Measurements from ENCODE around the gene IL2RA. TPM values are rescaled to one million over a fixed set of nuclear protein-coding genes. Genes with fewer than 3 reads are reported as not detected.

IL2RA gene
- total and polyA plus RNA-seq, 12 donors: 0.14 to 57.9 (median 3.1) TPM; not detected in 1

- no peaks in the 10 kb centered on the region for H3K36me3 ChIP-seq (replicated peaks in 1 of 2)
- no peak for TF ChIP-seq POLR2A (IDR thresholded peaks at IDR 0.05)
- TF ChIP-seq, protein P1, sequence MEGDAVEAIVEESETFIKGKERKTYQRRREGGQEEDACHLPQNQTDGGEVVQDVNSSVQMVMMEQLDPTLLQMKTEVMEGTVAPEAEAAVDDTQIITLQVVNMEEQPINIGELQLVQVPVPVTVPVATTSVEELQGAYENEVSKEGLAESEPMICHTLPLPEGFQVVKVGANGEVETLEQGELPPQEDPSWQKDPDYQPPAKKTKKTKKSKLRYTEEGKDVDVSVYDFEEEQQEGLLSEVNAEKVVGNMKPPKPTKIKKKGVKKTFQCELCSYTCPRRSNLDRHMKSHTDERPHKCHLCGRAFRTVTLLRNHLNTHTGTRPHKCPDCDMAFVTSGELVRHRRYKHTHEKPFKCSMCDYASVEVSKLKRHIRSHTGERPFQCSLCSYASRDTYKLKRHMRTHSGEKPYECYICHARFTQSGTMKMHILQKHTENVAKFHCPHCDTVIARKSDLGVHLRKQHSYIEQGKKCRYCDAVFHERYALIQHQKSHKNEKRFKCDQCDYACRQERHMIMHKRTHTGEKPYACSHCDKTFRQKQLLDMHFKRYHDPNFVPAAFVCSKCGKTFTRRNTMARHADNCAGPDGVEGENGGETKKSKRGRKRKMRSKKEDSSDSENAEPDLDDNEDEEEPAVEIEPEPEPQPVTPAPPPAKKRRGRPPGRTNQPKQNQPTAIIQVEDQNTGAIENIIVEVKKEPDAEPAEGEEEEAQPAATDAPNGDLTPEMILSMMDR (IDR thresholded peaks at IDR 0.05): no peak
- H3K4me3 ChIP-seq: no peak overlapping the region
- DNase-seq: no peak
- H3K27ac ChIP-seq: peak overlapping the region in 1 of 5 donors; percentile 40
- H3K4me1 ChIP-seq (replicated peaks in 1 of 2): peaks cover 0 to 7% of the 10 kb centered on the region in 2 donors
- intact Hi-C loops (cut with DNase I): no loop called here
- no peaks in the 10 kb centered on the region for H3K9me3 ChIP-seq (replicated peaks in 1 of 3)
- H3K27me3 ChIP-seq: no peaks in the 10 kb centered on the region
- 84 to 96% (median 93%) methylated on average over 3 of the region's 3 CpGs for WGBS, 4 donors
Measured at GRCh38 chr10:5970527-5970926, 91.6 kb downstream of the IL2RA start.

- Histone ChIP-seq H3K27me3 (no peaks in the 10 kb centered on the region), H3K27ac (no peak overlapping the region), H3K36me3 (replicated peaks in 1 of 2) (no peaks in the 10 kb centered on the region), H3K4me3 (no peak overlapping the region), H3K9me3 (replicated peaks in 1 of 3) (no peaks in the 10 kb centered on the region), H3K4me1 (replicated peaks in 1 of 2) (peaks cover 0 to 7% of the 10 kb centered on the region in 2 donors)
- no peak for TF ChIP-seq POLR2A (IDR thresholded peaks at IDR 0.05)
- TF ChIP-seq, protein P1 (IDR thresholded peaks at IDR 0.05): no peak
- intact Hi-C loops (cut with DNase I): no loop called here
- no peak for DNase-seq
- 84 to 96% (median 90%) methylated on average over 2 of the region's 2 CpGs for WGBS, 4 donors
Measured at GRCh38 chr10:5970066-5970465, 92.1 kb downstream of the IL2RA start.

GRCh38 chr10:5968681-5969453 lies 93.3 kb downstream of the IL2RA start:
- intact Hi-C loops (cut with DNase I): no loop called here
- WGBS, 4 donors: 93 to 95% (median 94%) methylated on average over 9 of the region's 9 CpGs

DNA sequence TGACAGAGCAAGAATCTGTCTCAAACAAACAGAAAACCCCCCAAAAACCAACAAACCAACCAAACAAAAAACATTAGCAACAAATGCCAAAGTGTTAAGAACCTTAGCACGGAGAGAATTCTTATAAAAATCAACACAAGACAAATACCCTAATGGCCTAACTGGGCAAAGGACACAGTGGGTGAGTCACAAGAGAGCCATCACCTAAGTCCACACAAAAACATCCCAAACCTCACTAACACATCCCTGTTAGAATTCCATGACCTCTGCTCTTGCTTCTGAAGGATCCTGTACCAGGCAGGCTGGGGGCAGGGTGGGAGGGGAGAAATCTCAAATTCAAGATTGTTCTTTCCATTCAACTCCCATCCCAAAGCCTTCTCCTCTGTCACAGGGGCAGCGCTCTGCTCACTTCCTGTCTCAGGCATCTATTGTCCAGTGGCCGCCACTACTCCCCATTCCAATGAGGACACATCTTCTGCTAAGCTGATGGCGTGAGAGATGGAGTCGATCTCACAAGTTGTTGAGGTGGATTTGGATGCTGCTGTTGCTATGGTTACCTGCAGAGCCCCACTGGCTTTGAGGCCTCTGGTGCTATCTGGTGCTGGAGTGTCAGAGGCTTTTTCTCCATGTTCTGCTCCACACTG lies 94.0 kb downstream of the IL2RA start:
- peak in 3 of 7 donors; percentile 4 to 43 (median 13) for DNase-seq
- intact Hi-C loops (cut with DNase I): no loop called here
- peaks cover 0 to 7% of the 10 kb centered on the region in 2 donors for H3K4me1 ChIP-seq (replicated peaks in 1 of 2)
- H3K9me3 ChIP-seq (replicated peaks in 1 of 3): no peaks in the 10 kb centered on the region
- H3K27me3 ChIP-seq: no peaks in the 10 kb centered on the region
- TF ChIP-seq POLR2A (IDR thresholded peaks at IDR 0.05): no peak
- TF ChIP-seq, protein P1 (IDR thresholded peaks at IDR 0.05): no peak
- 92 to 97% (median 95%) methylated on average over 5 of the region's 5 CpGs for WGBS, 4 donors
- no peak overlapping the region for H3K4me3 ChIP-seq
- no peaks in the 10 kb centered on the region for H3K36me3 ChIP-seq (replicated peaks in 1 of 2)
- H3K27ac ChIP-seq: no peak overlapping the region

More at GRCh38 chr10:5968681-5969453, 93.3 kb downstream of the IL2RA start:
- Histone ChIP-seq H3K27me3 (no peaks in the 10 kb centered on the region), H3K4me3 (no peak overlapping the region), H3K36me3 (replicated peaks in 1 of 2) (no peaks in the 10 kb centered on the region), H3K4me1 (replicated peaks in 1 of 2) (peaks cover 0 to 7% of the 10 kb centered on the region in 2 donors), H3K9me3 (replicated peaks in 1 of 3) (no peaks in the 10 kb centered on the region), H3K27ac (no peak overlapping the region)
- TF ChIP-seq, protein P1 (IDR thresholded peaks at IDR 0.05): no peak
- no peak for TF ChIP-seq POLR2A (IDR thresholded peaks at IDR 0.05)
- peak in 3 of 7 donors; percentile 9 to 47 (median 17) for DNase-seq
